ENCODE results near the gene PRDM16.

DNA sequence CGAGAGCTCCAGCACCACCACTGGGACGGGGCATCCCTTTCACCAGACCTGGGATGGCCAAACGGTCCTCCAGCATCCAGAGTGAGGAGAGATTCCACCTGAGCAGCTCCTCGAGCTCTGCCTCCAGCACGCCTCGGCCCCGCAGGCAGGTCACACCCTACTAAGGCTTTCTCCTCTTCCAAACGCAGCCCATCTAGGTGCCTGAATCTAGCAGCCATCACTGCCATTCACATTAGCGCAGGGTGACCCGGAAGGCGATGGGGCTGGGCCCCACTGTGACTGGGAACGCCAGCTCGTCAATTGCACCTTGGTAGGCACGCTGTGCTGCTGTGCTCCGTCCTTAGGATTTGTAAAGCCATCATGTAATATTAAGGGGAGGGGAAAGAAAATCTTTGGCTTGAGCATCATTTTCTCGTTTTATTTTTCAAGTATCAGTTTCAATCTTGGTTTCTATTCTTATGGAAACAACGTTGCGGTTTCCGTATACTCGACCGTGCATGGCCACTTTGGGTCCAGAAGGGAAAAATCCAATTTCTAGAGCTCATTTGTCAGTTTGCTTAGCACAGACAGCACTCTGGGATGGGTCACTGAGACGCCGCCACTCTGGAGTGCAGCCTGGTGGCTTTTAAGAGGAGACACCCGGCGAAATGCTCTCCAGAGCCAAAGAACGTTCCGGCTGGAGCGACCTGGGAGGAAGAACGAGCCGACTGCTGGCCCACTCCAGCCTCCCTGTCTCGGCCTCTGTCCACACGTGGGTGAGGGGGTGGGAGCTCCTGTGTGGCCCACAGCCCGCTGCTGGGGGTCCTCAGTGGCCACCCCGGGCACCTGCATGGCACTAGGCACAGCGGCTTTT is 173.6 kb downstream of the PRDM16 start:
- TF ChIP-seq POLR2A (IDR thresholded peaks at IDR 0.05; ENCODE audit: low read length) (no peak), GATA1 (IDR thresholded peaks at IDR 0.05; ENCODE audit: low read depth, low read length) (no peak)

All from erythroblast (primary cell).